Suppressor macrophage treated with lipopolysaccharide for 1 hour (primary cell): ENCODE measurements around the gene MSMP.

Experiments used
- DNase-seq, 3 donors: peaks; one replicate each; pipeline ENCODE4 v3.0.0-alpha.2; 2020 to 2022

The MSMP gene

GRCh38 chr9:35717132-35717870, 36.8 kb downstream of the MSMP start:
- DNase-seq: no peak

DNA sequence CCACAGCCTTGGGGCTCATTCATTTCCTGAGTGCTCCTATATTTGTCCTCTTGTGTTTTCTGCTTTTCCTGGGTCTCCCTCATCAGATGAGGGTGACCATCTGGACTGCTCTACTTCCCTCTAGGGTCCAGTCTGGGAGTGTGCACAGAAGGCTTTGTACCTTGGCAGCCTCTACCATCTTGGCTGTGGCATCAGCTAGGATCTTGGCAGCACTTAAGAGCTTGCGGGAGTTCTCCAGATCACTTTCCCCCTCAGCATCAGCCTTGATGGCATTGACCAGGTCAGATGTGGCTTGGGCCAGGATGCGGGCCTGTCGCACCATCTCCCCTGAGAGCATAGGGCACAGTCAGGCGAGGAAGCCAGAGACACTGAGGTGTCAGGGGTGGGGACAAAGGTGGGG, 37.8 kb downstream of the MSMP start:
- DNase-seq: no peak

- DNase-seq: no peak
Observed at GRCh38 chr9:35714579-35715252, 39.4 kb downstream of the MSMP start.

GRCh38 chr9:35714123-35714522, 40.0 kb downstream of the MSMP start:
- DNase-seq: no peak

GRCh38 chr9:35713578-35713977, 40.5 kb downstream of the MSMP start:
- no peak for DNase-seq

DNA sequence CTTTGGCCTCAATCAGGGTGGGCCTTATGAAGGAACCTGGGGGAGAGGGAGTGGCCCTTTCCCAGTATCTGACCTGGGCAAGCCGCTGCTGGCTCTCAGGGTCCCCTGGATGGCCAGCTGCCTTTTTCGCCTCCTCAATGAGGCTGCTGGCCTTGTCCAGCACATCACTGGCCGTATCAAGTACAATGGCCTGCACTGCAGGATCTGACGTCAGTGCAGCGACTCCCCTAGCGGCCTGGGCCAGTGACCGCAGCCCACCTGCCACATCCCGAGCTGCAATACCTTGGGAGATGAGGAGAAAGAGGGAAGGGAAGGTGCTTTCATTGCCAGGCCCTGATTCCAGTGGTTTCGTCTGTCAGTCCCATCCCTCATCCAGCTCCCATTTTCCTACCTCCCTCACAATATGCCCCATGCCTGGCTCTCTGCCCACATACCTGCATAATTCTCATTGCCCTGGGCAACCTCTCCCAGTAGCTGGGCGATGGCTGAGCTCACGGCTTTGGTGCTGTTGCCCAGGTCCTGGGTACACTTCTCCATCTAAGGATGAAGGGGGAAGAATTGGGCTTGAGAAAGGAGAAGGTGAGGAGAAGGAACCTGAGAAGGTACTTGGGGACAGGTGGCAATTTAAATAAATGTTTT, 41.2 kb downstream of the MSMP start:
- DNase-seq: no peak

GRCh38 chr9:35711501-35712428, 42.3 kb downstream of the MSMP start:
- no peak for DNase-seq

DNA sequence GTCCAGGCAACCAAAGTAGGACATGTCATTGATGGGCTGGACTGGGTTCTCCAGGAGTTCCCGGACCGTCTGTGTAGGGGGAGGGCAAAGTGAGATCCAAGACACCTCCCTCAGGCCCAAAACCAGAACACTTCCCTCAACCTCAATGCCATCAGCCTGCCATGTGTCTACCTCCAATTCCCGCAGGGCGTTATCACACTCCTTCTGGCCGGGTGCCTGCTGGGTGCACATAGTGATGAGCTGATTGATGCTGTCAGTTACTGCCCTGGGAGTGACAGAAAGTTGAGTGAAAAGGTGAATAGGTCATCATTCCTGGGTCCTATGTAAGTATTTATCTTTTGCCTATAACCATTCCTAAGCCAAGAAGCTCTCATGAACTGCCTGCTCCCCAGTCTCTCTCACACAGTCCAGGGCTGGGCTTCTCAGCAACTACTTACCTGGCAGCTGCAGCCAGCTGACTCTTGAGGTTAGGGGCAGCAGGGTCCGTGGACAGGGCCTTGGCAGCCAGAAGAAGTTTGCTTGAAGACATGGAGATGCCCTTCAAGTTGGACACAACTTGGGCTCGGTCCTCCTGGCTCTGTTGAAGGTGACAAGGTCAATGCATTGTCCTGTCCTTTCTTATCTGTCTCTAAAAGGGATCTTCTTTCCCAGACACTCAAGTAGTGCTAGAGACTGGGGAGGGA, 43.1 kb downstream of the MSMP start:
- no peak for DNase-seq

DNA sequence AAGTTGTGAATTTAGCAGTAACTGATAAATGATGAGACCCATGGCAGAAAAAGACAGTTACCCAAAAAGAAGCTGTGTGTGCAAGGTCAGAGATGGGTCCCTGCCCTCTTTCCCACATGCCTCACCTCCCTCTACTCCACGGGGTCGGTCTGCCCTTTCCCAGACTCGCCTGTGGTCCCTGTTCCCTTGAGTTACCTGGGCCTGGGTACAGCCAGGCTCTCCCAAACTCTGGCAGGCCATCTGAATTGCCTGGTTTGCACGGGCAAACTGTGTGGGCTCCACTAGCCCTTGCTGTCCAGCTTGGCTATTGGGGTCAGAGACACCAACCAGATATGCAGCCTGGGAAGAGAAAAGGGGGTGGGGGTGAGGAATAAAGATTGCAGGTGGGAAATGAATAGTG, 45.9 kb downstream of the MSMP start:
- DNase-seq: no peak

DNA sequence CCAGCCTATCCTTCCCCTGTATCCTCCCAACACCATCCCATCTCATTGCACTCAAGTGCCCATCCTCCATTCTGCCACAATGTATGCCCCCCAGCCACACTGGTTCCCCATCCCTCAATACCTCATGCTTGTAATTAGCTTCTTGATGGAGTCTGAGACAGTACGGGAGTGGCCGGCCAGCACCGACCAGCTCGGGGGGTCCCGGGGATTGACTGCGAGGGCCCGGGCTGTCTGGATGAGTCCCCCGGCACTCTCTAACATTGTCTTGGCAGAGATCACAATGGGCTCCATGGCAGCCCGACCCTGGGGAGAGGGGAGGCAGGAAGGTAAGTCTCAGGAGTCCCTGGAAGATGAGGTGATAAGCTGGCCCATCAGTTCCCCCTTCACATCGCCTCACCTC, 47.1 kb downstream of the MSMP start:
- DNase-seq: no peak

- DNase-seq: no peak
Observed at GRCh38 chr9:35705836-35706430, 48.1 kb downstream of the MSMP start.

DNA sequence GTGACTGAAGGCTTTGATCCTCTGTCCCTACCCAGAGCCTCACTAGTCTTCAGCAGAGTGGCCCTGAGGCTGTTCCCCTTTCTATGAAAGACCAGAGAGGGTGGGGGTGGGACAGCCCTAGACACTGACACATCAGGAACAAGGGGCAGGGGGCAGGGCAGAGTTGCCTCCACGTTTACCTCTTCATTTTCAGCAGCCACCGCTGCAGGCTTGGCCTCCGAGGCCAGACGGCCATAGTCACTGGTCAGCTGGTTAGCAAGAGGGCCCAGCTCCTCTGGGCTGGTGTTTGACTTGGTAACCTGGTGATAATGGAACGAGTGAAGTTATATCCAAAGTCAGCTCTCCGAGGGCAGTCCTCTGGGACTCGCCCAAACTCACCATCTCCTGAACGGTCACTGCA, 48.7 kb downstream of the MSMP start:
- DNase-seq: no peak

- no peak for DNase-seq
Observed at GRCh38 chr9:35703906-35704672, 50.0 kb downstream of the MSMP start.
